ENCODE measurements around the gene CST3. TPM values are rescaled to one million over a fixed set of nuclear protein-coding genes. Genes with fewer than 3 reads are reported as not detected.
"Not testable (repeated sequence)": the region's sequence is repeated elsewhere in the genome, so short reads cannot be mapped to it uniquely, and the experiment has no call there.

CST3 gene
- total and polyA plus RNA-seq, 10 of the 15 experiments (the other 5 are each of a cell fraction or from before 2014, with no cell fraction given), result 11.8 to 127 (median 57.8) TPM

- no peak for TF ChIP-seq SIX5 (IDR thresholded peaks at IDR 0.05; ENCODE audit: low read depth, low read length, severe bottlenecking)
- TF ChIP-seq ATF7 (IDR thresholded peaks at IDR 0.05; ENCODE audit: low read depth), result no peak
Observed at GRCh38 chr20:23636182-23636907, 1.4 kb downstream of the CST3 start (continued).

GRCh38 chr20:23635768-23636090 lies 2.0 kb downstream of the CST3 start:
- H3K4me2 ChIP-seq (ENCODE audit: control insufficient read depth, insufficient read depth); in situ Hi-C loops (cut with MboI); H3K79me2 ChIP-seq (ENCODE audit: control insufficient read depth, insufficient read depth, low read length); H4K20me1 ChIP-seq (ENCODE audit: control insufficient read depth, insufficient read depth); H2AFZ ChIP-seq (ENCODE audit: control insufficient read depth, low read depth, low read length); H3K27ac ChIP-seq (ENCODE audit: control insufficient read depth, insufficient read depth); H3K9me3 ChIP-seq (replicated peaks; ENCODE audit: control insufficient read depth, insufficient read depth, low read length); BruUV-seq (replicated peaks); CTCF ChIA-PET; H3K27me3 ChIP-seq (replicated peaks in 1 of 2; ENCODE audit: control insufficient read depth in 2 of 2, insufficient read depth in 2 of 2, low read length in 1 of 2); H3K9ac ChIP-seq (ENCODE audit: control insufficient read depth, insufficient read depth, low read length); RAD21 ChIA-PET (ENCODE audit: unreplicated experiment); DNase-seq (ENCODE audit: low read depth, low spot score); FAIRE-seq; H3K4me1 ChIP-seq (ENCODE audit: control insufficient read depth, insufficient read depth, low read length); SMC1A ChIA-PET (ENCODE audit: uncharacterized antibody, unreplicated experiment); H3K36me3 ChIP-seq (ENCODE audit: control insufficient read depth in 2 of 2, insufficient read depth in 2 of 2, low read length in 1 of 2); intact Hi-C loops (cut with micrococcal nuclease; ENCODE audit: unreplicated experiment); H3K4me3 ChIP-seq; ATAC-seq; POLR2A ChIA-PET: not testable (repeated sequence)
- 0% methylated on average over 1 of the region's 2 CpGs for WGBS (ENCODE audit: insufficient coverage, insufficient replicate concordance, low lambda C conversion rate, missing lambda C conversion rate)

DNA sequence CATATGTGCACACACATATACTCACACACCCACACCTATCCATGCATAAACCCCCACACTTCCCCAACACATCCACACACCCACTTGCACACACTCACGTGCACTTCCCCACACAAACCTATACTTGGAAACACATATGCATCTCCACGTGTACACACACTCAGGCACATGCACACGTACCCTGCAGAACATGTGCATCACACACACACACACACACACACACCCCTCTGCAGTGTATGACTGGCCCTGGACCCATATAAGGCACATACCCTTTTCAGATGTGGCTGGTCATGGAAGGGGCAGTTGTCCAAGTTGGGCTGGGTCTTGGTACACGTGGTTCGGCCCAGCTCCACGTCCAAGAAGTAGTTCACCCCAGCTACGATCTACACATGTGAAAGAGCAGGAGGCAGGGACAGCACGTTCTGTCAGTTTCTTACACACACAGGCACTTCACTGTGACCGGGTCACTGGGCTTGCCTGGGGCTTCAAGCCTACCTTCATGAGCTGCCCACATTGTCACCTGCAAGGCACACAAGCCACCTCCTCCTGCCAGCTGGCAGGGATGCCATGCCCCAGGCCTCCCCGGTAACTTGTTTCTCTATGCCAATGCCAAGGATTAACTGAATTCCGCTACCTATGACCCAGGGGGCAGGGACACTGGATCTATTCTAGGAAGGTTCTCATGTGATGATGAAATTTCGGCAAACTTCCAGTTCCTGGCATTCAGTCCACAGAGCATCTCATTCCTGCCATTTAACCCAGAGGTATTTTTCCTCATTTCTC lies 2.6 kb downstream of the CST3 start:
- H3K4me1 ChIP-seq (ENCODE audit: control insufficient read depth, insufficient read depth, low read length), result no peaks in the 10 kb centered on the region
- TF ChIP-seq TARDBP (IDR thresholded peaks at IDR 0.05; ENCODE audit: borderline replicate concordance) (no peak), ZNF274 (IDR thresholded peaks at IDR 0.05; ENCODE audit: insufficient read depth, insufficient read length) (no peak), IRF4 (IDR thresholded peaks at IDR 0.05; ENCODE audit: low read depth, low read length) (no peak)
- no peaks in the 10 kb centered on the region; a peak in 1 of 4 replicates for H3K36me3 ChIP-seq (ENCODE audit: control insufficient read depth in 2 of 2, insufficient read depth in 2 of 2, low read length in 1 of 2)
- no peaks in the 10 kb centered on the region for H3K27me3 ChIP-seq (replicated peaks in 1 of 2; ENCODE audit: control insufficient read depth in 2 of 2, insufficient read depth in 2 of 2, low read length in 1 of 2)
- no peaks in the 10 kb centered on the region for H4K20me1 ChIP-seq (ENCODE audit: control insufficient read depth, insufficient read depth)
- H3K27ac ChIP-seq (ENCODE audit: control insufficient read depth, insufficient read depth), result no peak overlapping the region
- H3K79me2 ChIP-seq (ENCODE audit: control insufficient read depth, insufficient read depth, low read length), result no peaks in the 10 kb centered on the region
- 0 out of 2 replicates have a peak overlapping the region, but pooled peaks have one; percentile 7 for H3K4me2 ChIP-seq (ENCODE audit: control insufficient read depth, insufficient read depth)
- CTCF ChIA-PET, result no interaction called here
- H3K9me3 ChIP-seq (replicated peaks; ENCODE audit: control insufficient read depth, insufficient read depth, low read length), result no peaks in the 10 kb centered on the region; the same call in 2 of the 3 replicates
- intact Hi-C loops (cut with micrococcal nuclease; ENCODE audit: unreplicated experiment) (no loop called here), in situ Hi-C loops (cut with MboI) (no loop called here)
- DNase-seq (ENCODE audit: low read depth, low spot score) (no peak), FAIRE-seq (no peak), ATAC-seq (no peak)
- RAD21 ChIA-PET (ENCODE audit: unreplicated experiment), result no interaction called here
- POLR2A ChIA-PET, result no interaction called here
- no peak overlapping the region for H3K9ac ChIP-seq (ENCODE audit: control insufficient read depth, insufficient read depth, low read length)
- SMC1A ChIA-PET (ENCODE audit: uncharacterized antibody, unreplicated experiment), result no interaction called here
- 43% methylated on average over 11 of the region's 12 CpGs for WGBS (ENCODE audit: insufficient coverage, insufficient replicate concordance, low lambda C conversion rate, missing lambda C conversion rate)
- no peak overlapping the region for H2AFZ ChIP-seq (ENCODE audit: control insufficient read depth, low read depth, low read length)
- BruUV-seq (replicated peaks), result no TSS peak
- H3K4me3 ChIP-seq, result no peak overlapping the region

Data from GM12878 (cell line).